ENCODE results near the gene FABP7. TPM values are rescaled to one million over a fixed set of nuclear protein-coding genes. Genes with fewer than 3 reads are reported as not detected.

Gene FABP7
- total RNA-seq, 6 donors from 2014 or later = not detected

- WGBS, 2 donors = 5 to 8% methylated on average over 14 of the region's 14 CpGs
- Histone ChIP-seq H3K27ac (peak overlapping the region; percentile 92 to 99 (median 94)), H3K9me3 (no peaks in the 10 kb centered on the region), H3K36me3 (no peaks in the 10 kb centered on the region), H3K4me1 (peaks cover 23 to 31% (median 26%) of the 10 kb centered on the region in 4 donors), H3K27me3 (no peaks in the 10 kb centered on the region), H3K4me3 (peak overlapping the region; percentile 53 to 79 (median 60))
- TF ChIP-seq POLR2AphosphoS5 (IDR thresholded peaks at IDR 0.05) = no peak
- no peak for TF ChIP-seq POLR2A (IDR thresholded peaks at IDR 0.05)
- TF ChIP-seq EP300 (IDR thresholded peaks at IDR 0.05) = no peak
- no peak for TF ChIP-seq CTCF (IDR thresholded peaks at IDR 0.05)
- ATAC-seq (ENCODE audit: low FRiP score in 2 of 2) (peak; percentile 35 to 73), DNase-seq (peak in 1 of 2 donors; percentile 44)
Measured at GRCh38 chr6:122790028-122790422, 10.5 kb downstream of the FABP7 start.

- peak; percentile 54 to 73 for ATAC-seq (ENCODE audit: low FRiP score in 2 of 2)
- WGBS, 2 donors = 34 to 45% methylated on average over 14 of the region's 14 CpGs
- peak in 1 of 2 donors; percentile 52 for DNase-seq
Measured at GRCh38 chr6:122790423-122791309, 11.2 kb downstream of the FABP7 start.

GRCh38 chr6:122791310-122791679 is 11.8 kb downstream of the FABP7 start:
- TF ChIP-seq EP300 (IDR thresholded peaks at IDR 0.05) (no peak), POLR2AphosphoS5 (IDR thresholded peaks at IDR 0.05) (no peak), CTCF (IDR thresholded peaks at IDR 0.05) (no peak), POLR2A (IDR thresholded peaks at IDR 0.05) (no peak)
- Histone ChIP-seq H3K36me3 (no peaks in the 10 kb centered on the region), H3K4me1 (peaks cover 23 to 31% (median 26%) of the 10 kb centered on the region in 4 donors), H3K27me3 (no peaks in the 10 kb centered on the region), H3K27ac (peak overlapping the region in 3 of 4 donors; percentile 38 to 99 (median 93)), H3K9me3 (no peaks in the 10 kb centered on the region), H3K4me3 (peak overlapping the region in 3 of 4 donors; percentile 60 to 79 (median 61))
- WGBS, 2 donors = 72 to 80% methylated on average over 2 of the region's 2 CpGs
- no peak for ATAC-seq (ENCODE audit: low FRiP score in 2 of 2)
- no peak for DNase-seq

More at GRCh38 chr6:122790423-122791309, 11.2 kb downstream of the FABP7 start:
- Histone ChIP-seq H3K27me3 (no peaks in the 10 kb centered on the region), H3K4me3 (peak overlapping the region; percentile 53 to 79 (median 60)), H3K27ac (peak overlapping the region; percentile 92 to 99 (median 94)), H3K36me3 (no peaks in the 10 kb centered on the region), H3K4me1 (peaks cover 23 to 31% (median 26%) of the 10 kb centered on the region in 4 donors), H3K9me3 (no peaks in the 10 kb centered on the region)
- TF ChIP-seq CTCF (IDR thresholded peaks at IDR 0.05) = no peak
- TF ChIP-seq POLR2A (IDR thresholded peaks at IDR 0.05) = peak in 1 of 4 donors; percentile 68
- TF ChIP-seq EP300 (IDR thresholded peaks at IDR 0.05) = peak in 3 of 4 donors; percentile 18 to 90 (median 79)
- peak in 1 of 2 donors; percentile 25 for TF ChIP-seq POLR2AphosphoS5 (IDR thresholded peaks at IDR 0.05)

- no peak for DNase-seq
- no peaks in the 10 kb centered on the region for H3K27me3 ChIP-seq
- no peaks in the 10 kb centered on the region for H3K36me3 ChIP-seq
- no peaks in the 10 kb centered on the region for H3K9me3 ChIP-seq
- TF ChIP-seq EP300 (IDR thresholded peaks at IDR 0.05) (no peak), POLR2A (IDR thresholded peaks at IDR 0.05) (no peak), POLR2AphosphoS5 (IDR thresholded peaks at IDR 0.05) (no peak), CTCF (IDR thresholded peaks at IDR 0.05) (no peak)
- H3K4me1 ChIP-seq = peaks cover 23 to 32% (median 26%) of the 10 kb centered on the region in 4 donors
- H3K27ac ChIP-seq = peak overlapping the region in 1 of 4 donors; percentile 43
- ATAC-seq (ENCODE audit: low FRiP score in 2 of 2) = no peak
- 91 to 96% methylated on average over 2 of the region's 2 CpGs for WGBS, 2 donors
- H3K4me3 ChIP-seq = no peak overlapping the region
Measured at GRCh38 chr6:122792766-122793165, 13.2 kb downstream of the FABP7 start.

Measured in upper lobe of left lung (tissue), 6 donors.